ENCODE results near the gene LGI2. TPM values are rescaled to one million over a fixed set of nuclear protein-coding genes. Genes with fewer than 3 reads are reported as not detected.
A peak's percentile ranks its signal among the peaks of the same experiment; 100 is the strongest.

The LGI2 gene
- total and polyA plus RNA-seq, 9 of the 15 experiments (the other 6 are each of a cell fraction or from before 2014, with no cell fraction given): 0.03 to 0.07 TPM; not detected in 7

GRCh38 chr4:25061602-25062001 lies 30.9 kb upstream of the LGI2 start (continued):
- no peak for TF ChIP-seq ARID3B (CRISPR knock-in tag; IDR thresholded peaks at IDR 0.05; ENCODE audit: borderline replicate concordance)
- no peak for TF ChIP-seq ZNF121 (CRISPR knock-in tag; conservative IDR thresholded peaks at IDR 0.05)

DNA sequence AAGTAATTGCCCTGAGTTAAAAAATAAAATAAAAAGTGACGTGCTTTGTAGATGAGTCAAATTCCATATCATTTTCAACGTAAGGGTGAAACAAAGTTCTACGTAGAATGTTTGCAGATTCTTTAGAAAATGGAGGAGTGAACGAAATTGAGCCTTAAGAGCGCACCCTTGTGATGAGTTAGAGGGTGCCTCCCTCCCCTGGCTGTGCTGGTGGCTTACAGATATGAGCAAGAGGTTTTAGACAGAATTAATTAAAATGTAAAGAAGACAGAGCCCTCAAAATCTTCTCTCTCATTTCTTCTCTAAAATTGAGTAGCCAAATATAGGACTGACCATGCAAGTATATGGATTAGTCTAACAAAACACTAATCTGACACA lies 30.2 kb upstream of the LGI2 start:
- H3K4me2 ChIP-seq (ENCODE audit: insufficient read depth, low read length): no peak overlapping the region
- H3K27ac ChIP-seq (ENCODE audit: extremely low read depth, low read depth, low read length): no peak overlapping the region
- no peaks in the 10 kb centered on the region for H4K20me1 ChIP-seq (replicated peaks; ENCODE audit: control insufficient read depth, insufficient read depth, low read length)
- H2AFZ ChIP-seq (ENCODE audit: low read depth, low read length): peak overlapping the region; percentile 64
- no peaks in the 10 kb centered on the region for H3K79me2 ChIP-seq (ENCODE audit: control insufficient read depth, insufficient read depth, low read length)
- no peaks in the 10 kb centered on the region for H3K9me3 ChIP-seq (replicated peaks; ENCODE audit: control insufficient read depth, insufficient read depth, low read depth, low read length)
- DNase-seq (ENCODE audit: extremely low read depth in 1 of 4, low spot score in 3 of 4) (peak in 3 of 4 experiments; percentile 27 to 53 (median 27)), FAIRE-seq (peak; percentile 52), ATAC-seq (peak; percentile 88)
- H3K27me3 ChIP-seq (ENCODE audit: control insufficient read depth in 2 of 2, insufficient read depth in 2 of 2, low read length in 2 of 2): peaks cover 0 to 5% of the 10 kb centered on the region in 2 experiments; a peak in 1 of 5 replicates
- no peak overlapping the region for H3K4me3 ChIP-seq
- no TSS peak for BruUV-seq (replicated peaks)
- CTCF ChIA-PET (ENCODE audit: low intra/inter-chr PET ratio): no interaction called here
- in situ Hi-C loops (cut with MboI): no loop called here
- no peaks in the 10 kb centered on the region for H3K36me3 ChIP-seq (ENCODE audit: control insufficient read depth, insufficient read depth, low read length)
- no peaks in the 10 kb centered on the region for H3K4me1 ChIP-seq (replicated peaks in 1 of 2; ENCODE audit: control insufficient read depth in 2 of 2, insufficient read depth in 2 of 2, low read length in 2 of 2)
- H3K9ac ChIP-seq (ENCODE audit: insufficient read depth in 1 of 2, low read depth in 2 of 2, low read length in 2 of 2): no peak overlapping the region
- intact Hi-C loops (cut with micrococcal nuclease): loop anchor here (1.0 kb wide), 1 partner anchor 81 kb away; no protein-coding TSS in a partner anchor
- 9% methylated on average over 5 of the region's 5 CpGs for WGBS (ENCODE audit: insufficient coverage, low coverage, missing lambda C conversion rate)
- H3K9me1 ChIP-seq (ENCODE audit: control insufficient read depth, insufficient read depth, low read length): no peaks in the 10 kb centered on the region
- TF ChIP-seq ZNF384 (IDR thresholded peaks at IDR 0.05; ENCODE audit: low read depth, low read length) (no peak), ZMIZ1 (IDR thresholded peaks at IDR 0.05; ENCODE audit: low read depth in 2 of 2, low read length in 2 of 2) (no peak), RAD21 (CRISPR knock-in tag; conservative IDR thresholded peaks at IDR 0.05 in 1 of 2, IDR thresholded peaks at IDR 0.05 in 1 of 2) (peak in 1 of 2 experiments; percentile 31; a peak in 2 of 4 replicates), CTCF (IDR thresholded peaks at IDR 0.05 in 2 of 3, conservative IDR thresholded peaks at IDR 0.05 in 1 of 3; ENCODE audit: insufficient read depth in 2 of 3, low read depth in 1 of 3, low read length in 3 of 3) (peak; percentile 30 to 58 (median 51); a peak in 4 of 6 replicates)
- POLR2A ChIA-PET: no interaction called here
